Gastroesophageal sphincter (tissue), 4 donors: ENCODE results near the gene NTHL1. TPM values are rescaled to one million over a fixed set of nuclear protein-coding genes. Genes with fewer than 3 reads are reported as not detected.

Experiments used
- ATAC-seq: fragments of 150-250 bp; one replicate; pipeline ENCODE4 v1.9.1; 2016; ENCODE audit warnings: mild to moderate bottlenecking, moderate library complexity
- H3K27ac ChIP-seq, 4 donors: fragments of 200-600 bp; sonication (generic) in 3 of 4; 1 replicate in 3 of 4; 2 replicates in 1 of 4; pipeline ENCODE4 v1.5.1; 2016 to 2019
- H3K27me3 ChIP-seq: fragments of 200-600 bp; sonication (generic); one replicate; pipeline ENCODE4 v1.5.1; 2019
- H3K36me3 ChIP-seq, 2 donors: fragments of 200-600 bp; sonication (generic); one replicate each; pipeline ENCODE4 v1.5.1; 2019; ENCODE audit warnings: control low read depth in 1 of 2
- H3K4me1 ChIP-seq, 3 donors: fragments of 200-600 bp; sonication (generic); 1 replicate in 2 of 3; 2 replicates in 1 of 3; pipeline ENCODE4 v1.5.1; 2016 to 2019; ENCODE audit warnings: control low read depth in 2 of 3
- H3K4me3 ChIP-seq, 2 donors: fragments of 200-600 bp; sonication (generic); one replicate each; pipeline ENCODE4 v1.5.1; 2019; ENCODE audit warnings: mild to moderate bottlenecking in 1 of 2, moderate library complexity in 1 of 2
- H3K9me3 ChIP-seq, 3 donors: fragments of 200-600 bp; sonication (generic); one replicate each; pipeline ENCODE4 v1.5.1; 2017 to 2019; ENCODE audit warnings: control low read depth in 2 of 3
- CTCF ChIP-seq, 4 experiments: fragments of 200-600 bp in 2 of 4; fragments of 450-650 bp in 2 of 4; sonication (generic) in 1 of 4; IDR thresholded peaks; one replicate each; pipeline ENCODE4 v1.5.1; 2017 to 2019; ENCODE audit warnings: antibody characterized with exemption in 4 of 4, mild to moderate bottlenecking in 2 of 4, moderate library complexity in 2 of 4
- EP300 ChIP-seq: sonication (generic); formaldehyde crosslinking; IDR thresholded peaks from one replicate; pipeline ENCODE4 v1.6.1; 2017; ENCODE audit warnings: antibody characterized with exemption, mild to moderate bottlenecking
- POLR2A ChIP-seq, 2 donors: fragments of 450-650 bp; IDR thresholded peaks; one replicate each; pipeline ENCODE4 v1.6.1; 2017; ENCODE audit warnings: antibody characterized with exemption in 2 of 2, mild to moderate bottlenecking in 2 of 2, moderate library complexity in 1 of 2
- POLR2AphosphoS5 ChIP-seq: sonication (generic); formaldehyde crosslinking; IDR thresholded peaks from one replicate; pipeline ENCODE4 v1.6.1; 2017; ENCODE audit warnings: antibody characterized with exemption
- WGBS, 2 donors: methylation state at CpG; one replicate each; pipeline ENCODE4 v1.1.5; 2018; ENCODE audit warnings: low coverage in 1 of 2; 5-methylcytosine and 5-hydroxymethylcytosine counted together
- total RNA-seq, 4 donors: library from RNA; depleted of rRNA; stranded (reverse); fragments of >200 nt; gene quantifications; one replicate each; pipeline ENCODE4 v1.1.0, GENCODE V29; 2016

Gene NTHL1
- total RNA-seq, 4 donors from 2014 or later, result 18.4 to 25.4 (median 21.6) TPM

- H3K4me3 ChIP-seq, result no peak overlapping the region
- no CpG with 5 or more reads among the region's 15 CpGs for WGBS, 2 donors
- no peaks in the 10 kb centered on the region for H3K27me3 ChIP-seq
- no peak for ATAC-seq
- peaks cover 0 to 96% of the 10 kb centered on the region in 2 donors for H3K36me3 ChIP-seq
- no peaks in the 10 kb centered on the region for H3K9me3 ChIP-seq
- TF ChIP-seq CTCF (IDR thresholded peaks at IDR 0.05), result no peak
- H3K4me1 ChIP-seq, result peaks cover 0 to 25% (median 5%) of the 10 kb centered on the region in 3 donors
- H3K27ac ChIP-seq, result peak overlapping the region in 1 of 4 donors; percentile 84
Observed at GRCh38 chr16:2093793-2094192, 46.2 kb upstream of the NTHL1 start.

GRCh38 chr16:2092866-2093265 is 45.2 kb upstream of the NTHL1 start:
- Histone ChIP-seq H3K4me1 (peaks cover 0 to 25% (median 5%) of the 10 kb centered on the region in 3 donors), H3K9me3 (no peaks in the 10 kb centered on the region), H3K27me3 (no peaks in the 10 kb centered on the region), H3K4me3 (no peak overlapping the region), H3K36me3 (peaks cover 0 to 99% of the 10 kb centered on the region in 2 donors), H3K27ac (peak overlapping the region in 3 of 4 donors; percentile 77 to 84 (median 78))
- TF ChIP-seq EP300, result no peak
- no peak for TF ChIP-seq POLR2AphosphoS5
- no peak for TF ChIP-seq POLR2A (IDR thresholded peaks at IDR 0.05)
- TF ChIP-seq CTCF (IDR thresholded peaks at IDR 0.05), result no peak
- no CpG with 5 or more reads among the region's 13 CpGs for WGBS, 2 donors
- ATAC-seq, result no peak

GRCh38 chr16:2092256-2092620 is 44.6 kb upstream of the NTHL1 start:
- H3K4me3 ChIP-seq, result no peak overlapping the region
- WGBS, 2 donors, result 91% methylated on average over 4 of the region's 16 CpGs; no CpG with 5 or more reads in 1 of the 2 donors
- ATAC-seq, result no peak
- H3K9me3 ChIP-seq, result no peaks in the 10 kb centered on the region
- H3K27ac ChIP-seq, result peak overlapping the region in 3 of 4 donors; percentile 77 to 84 (median 78)
- TF ChIP-seq CTCF (IDR thresholded peaks at IDR 0.05), result no peak
- TF ChIP-seq EP300, result no peak
- TF ChIP-seq POLR2A (IDR thresholded peaks at IDR 0.05), result no peak
- H3K27me3 ChIP-seq, result no peaks in the 10 kb centered on the region
- H3K36me3 ChIP-seq, result peaks cover 0 to 99% of the 10 kb centered on the region in 2 donors
- peaks cover 0 to 25% (median 5%) of the 10 kb centered on the region in 3 donors for H3K4me1 ChIP-seq

DNA sequence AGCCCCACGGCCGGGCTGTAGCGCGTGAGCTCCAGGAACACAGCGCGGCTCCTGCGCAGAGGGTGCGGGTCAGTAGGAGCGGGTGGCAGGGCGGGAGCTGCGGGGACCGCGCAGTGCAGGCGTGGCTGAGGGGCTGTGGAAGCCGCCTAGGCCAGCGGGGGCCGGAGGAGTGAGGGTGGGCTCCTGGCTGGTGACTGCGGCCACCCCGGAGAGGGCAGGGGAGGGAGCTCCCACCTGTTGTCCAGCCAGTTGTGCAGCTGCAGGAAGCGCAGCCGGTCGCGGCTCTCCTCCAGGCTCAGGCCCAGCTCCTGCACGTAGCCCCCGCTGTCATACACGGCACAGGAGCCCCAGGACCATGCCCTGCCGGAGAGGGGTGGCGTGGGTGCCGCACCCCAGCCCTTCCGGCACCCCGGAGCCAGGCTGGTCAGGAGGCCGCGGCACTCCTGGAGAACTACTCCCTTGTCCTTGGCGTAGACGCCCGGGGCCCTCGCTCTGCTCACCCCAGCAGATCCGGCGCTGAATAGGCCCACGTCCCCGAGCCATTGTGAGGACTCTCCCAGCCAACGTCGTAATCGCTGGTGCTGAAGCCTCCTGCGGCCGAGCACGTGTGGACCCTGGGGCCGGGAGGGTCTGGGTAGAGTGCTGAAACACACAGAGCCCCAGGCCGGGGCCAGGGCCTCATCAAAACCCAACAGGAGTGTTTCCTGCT is 44.1 kb upstream of the NTHL1 start:
- Histone ChIP-seq H3K36me3 (peaks cover 0 to 99% of the 10 kb centered on the region in 2 donors), H3K27ac (peak overlapping the region in 3 of 4 donors; percentile 77 to 84 (median 78)), H3K4me3 (peak overlapping the region in 1 of 2 donors; percentile 16)

More for the DNA sequence above, 44.1 kb upstream of the NTHL1 start:
- peaks cover 0 to 25% (median 5%) of the 10 kb centered on the region in 3 donors for H3K4me1 ChIP-seq
- no peaks in the 10 kb centered on the region for H3K27me3 ChIP-seq
- ATAC-seq, result no peak
- no peak for TF ChIP-seq CTCF (IDR thresholded peaks at IDR 0.05)
- TF ChIP-seq POLR2AphosphoS5, result no peak
- TF ChIP-seq EP300, result no peak
- 70% methylated on average over 8 of the region's 49 CpGs; no CpG with 5 or more reads in 1 of the 2 donors for WGBS, 2 donors
- H3K9me3 ChIP-seq, result no peaks in the 10 kb centered on the region
